ENCODE measurements around the gene TMEM121. TPM values are rescaled to one million over a fixed set of nuclear protein-coding genes. Genes with fewer than 3 reads are reported as not detected.

The TMEM121 gene
- total and polyA plus RNA-seq, 12 donors = 0.93 to 2.6 (median 1.7) TPM

DNA sequence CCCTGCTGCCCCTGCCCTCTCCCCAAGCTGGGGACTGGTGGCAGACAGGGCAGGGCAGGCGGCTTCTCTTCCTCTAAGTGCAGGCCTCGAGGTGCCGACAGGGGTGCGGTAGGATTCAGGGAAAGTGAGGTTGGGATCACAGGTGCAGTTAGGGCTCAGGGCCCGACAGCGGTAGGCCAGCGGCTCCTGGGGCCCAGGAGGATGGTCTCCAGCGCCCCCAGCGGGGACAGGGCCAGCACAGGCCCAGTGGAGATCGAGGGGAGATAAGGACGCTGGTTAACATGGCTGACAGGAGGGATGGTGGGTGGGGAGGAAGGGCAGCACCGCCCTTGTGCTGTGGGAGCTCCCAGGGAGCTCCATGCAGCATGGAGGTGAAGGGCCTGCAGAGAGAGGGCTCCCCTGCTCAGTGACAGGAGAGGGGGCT is 40.6 kb upstream of the TMEM121 start:
- TF ChIP-seq, protein P1, sequence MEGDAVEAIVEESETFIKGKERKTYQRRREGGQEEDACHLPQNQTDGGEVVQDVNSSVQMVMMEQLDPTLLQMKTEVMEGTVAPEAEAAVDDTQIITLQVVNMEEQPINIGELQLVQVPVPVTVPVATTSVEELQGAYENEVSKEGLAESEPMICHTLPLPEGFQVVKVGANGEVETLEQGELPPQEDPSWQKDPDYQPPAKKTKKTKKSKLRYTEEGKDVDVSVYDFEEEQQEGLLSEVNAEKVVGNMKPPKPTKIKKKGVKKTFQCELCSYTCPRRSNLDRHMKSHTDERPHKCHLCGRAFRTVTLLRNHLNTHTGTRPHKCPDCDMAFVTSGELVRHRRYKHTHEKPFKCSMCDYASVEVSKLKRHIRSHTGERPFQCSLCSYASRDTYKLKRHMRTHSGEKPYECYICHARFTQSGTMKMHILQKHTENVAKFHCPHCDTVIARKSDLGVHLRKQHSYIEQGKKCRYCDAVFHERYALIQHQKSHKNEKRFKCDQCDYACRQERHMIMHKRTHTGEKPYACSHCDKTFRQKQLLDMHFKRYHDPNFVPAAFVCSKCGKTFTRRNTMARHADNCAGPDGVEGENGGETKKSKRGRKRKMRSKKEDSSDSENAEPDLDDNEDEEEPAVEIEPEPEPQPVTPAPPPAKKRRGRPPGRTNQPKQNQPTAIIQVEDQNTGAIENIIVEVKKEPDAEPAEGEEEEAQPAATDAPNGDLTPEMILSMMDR (IDR thresholded peaks at IDR 0.05) = peak in 8 of 9 donors; percentile 32 to 60 (median 46)
- peak; percentile 58 to 61 for DNase-seq
- intact Hi-C loops (cut with DNase I) = loop anchor here in 5 of 10 donors (2.0 to 10.0 kb wide), 5 partner anchors 38 to 291 kb away; partner anchors contain the start of genes MTA1 (in 1 of the 5) and TEX22 (in 1 of the 5)
- H3K4me3 ChIP-seq = peak overlapping the region in 8 of 10 donors; percentile 66 to 89 (median 72)
- no peak for ATAC-seq
- no peaks in the 10 kb centered on the region for H3K9me3 ChIP-seq
- H3K36me3 ChIP-seq = no peaks in the 10 kb centered on the region
- WGBS, 2 donors = 24 to 32% methylated on average over 12 of the region's 12 CpGs
- peaks cover 71 to 96% (median 89%) of the 10 kb centered on the region in 9 donors for H3K4me1 ChIP-seq
- H3K27ac ChIP-seq = peak overlapping the region; percentile 25 to 100 (median 96)
- H3K27me3 ChIP-seq = peaks cover 0 to 23% (median 0%) of the 10 kb centered on the region in 7 donors

GRCh38 chr14:105486163-105486973 is 40.0 kb upstream of the TMEM121 start, which contains the start of gene CRIP1:
Gene CRIP1 (plus strand): TSS chr14:105486886. CDS start chr14:105487260, 374 bp downstream.
- Histone ChIP-seq H3K4me1 (peaks cover 66 to 92% (median 85%) of the 10 kb centered on the region in 9 donors), H3K4me3 (peak within 1 kb of the TSS; percentile 45 to 89 (median 69)), H3K27me3 (peaks cover 0 to 23% (median 0%) of the 10 kb centered on the region in 7 donors), H3K36me3 (no peaks in the 10 kb centered on the region), H3K9me3 (no peaks in the 10 kb centered on the region), H3K27ac (peak within 1 kb of the TSS; percentile 81 to 100 (median 96))
- 11 to 17% methylated on average over 52 to 56 of the region's 56 CpGs for WGBS, 2 donors
- intact Hi-C loops (cut with DNase I) = loop anchor here in 5 of 10 donors (2.0 to 10.0 kb wide), 5 partner anchors 39 to 292 kb away; partner anchors contain the start of genes MTA1 (in 1 of the 5) and TEX22 (in 1 of the 5)
- TF ChIP-seq, protein P1 (IDR thresholded peaks at IDR 0.05) = no peak
- peak; percentile 26 to 61 for DNase-seq
- ATAC-seq = no peak

DNA sequence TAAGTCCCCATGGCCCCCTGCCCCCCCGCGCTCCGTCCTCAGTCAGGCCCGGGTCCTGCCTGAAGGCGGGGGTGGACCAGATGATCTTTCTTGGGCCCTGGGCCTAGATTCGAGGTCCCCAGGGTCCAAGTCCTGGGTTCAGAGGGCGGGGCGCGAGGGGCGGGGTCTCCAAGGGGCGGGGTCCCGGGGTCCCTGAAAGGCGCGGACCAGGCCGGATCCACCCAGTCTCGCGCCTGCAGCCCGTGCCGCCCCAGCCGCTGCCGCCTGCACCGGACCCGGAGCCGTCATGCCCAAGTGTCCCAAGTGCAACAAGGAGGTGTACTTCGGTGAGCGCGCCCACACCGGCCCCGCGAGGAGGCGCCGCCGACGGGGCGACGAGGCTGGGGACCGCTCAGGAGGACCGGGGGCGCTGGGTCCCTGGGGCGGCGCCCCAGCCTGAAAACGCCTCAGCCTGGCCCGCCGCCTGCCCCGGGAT is 39.4 kb upstream of the TMEM121 start:
- Histone ChIP-seq H3K4me3 (peak overlapping the region; percentile 45 to 89 (median 69)), H3K27ac (peak overlapping the region; percentile 81 to 100 (median 96)), H3K36me3 (no peaks in the 10 kb centered on the region), H3K4me1 (peaks cover 66 to 92% (median 85%) of the 10 kb centered on the region in 9 donors), H3K9me3 (no peaks in the 10 kb centered on the region), H3K27me3 (peaks cover 0 to 23% (median 0%) of the 10 kb centered on the region in 7 donors)
- DNase-seq (peak; percentile 86 to 88), ATAC-seq (peak in 1 of 8 donors; percentile 1)
- intact Hi-C loops (cut with DNase I) = loop anchor here in 5 of 10 donors (2.0 to 10.0 kb wide), 5 partner anchors 40 to 292 kb away; partner anchors contain the start of genes MTA1 (in 1 of the 5) and TEX22 (in 1 of the 5)
- TF ChIP-seq, protein P1 (IDR thresholded peaks at IDR 0.05) = no peak
- WGBS, 2 donors = 13 to 14% methylated on average over 42 to 45 of the region's 45 CpGs

GRCh38 chr14:105487449-105487985 is 38.9 kb upstream of the TMEM121 start:
- intact Hi-C loops (cut with DNase I) = loop anchor here in 5 of 10 donors (2.0 to 10.0 kb wide), 5 partner anchors 40 to 293 kb away; partner anchors contain the start of genes MTA1 (in 1 of the 5) and TEX22 (in 1 of the 5)
- peak; percentile 52 to 75 for DNase-seq
- Histone ChIP-seq H3K4me1 (peaks cover 63 to 92% (median 85%) of the 10 kb centered on the region in 9 donors), H3K36me3 (peaks cover 0 to 2% (median 0%) of the 10 kb centered on the region in 9 donors), H3K9me3 (no peaks in the 10 kb centered on the region), H3K27me3 (peaks cover 0 to 23% (median 0%) of the 10 kb centered on the region in 7 donors), H3K27ac (peak overlapping the region; percentile 81 to 100 (median 96)), H3K4me3 (peak overlapping the region; percentile 45 to 89 (median 69))
- TF ChIP-seq, protein P1 (IDR thresholded peaks at IDR 0.05) = no peak
- 16 to 17% methylated on average over 40 to 48 of the region's 48 CpGs for WGBS, 2 donors
- no peak for ATAC-seq
